Uterus (tissue), 4 donors: Measurements from ENCODE around the gene ABCA1. TPM values are rescaled to one million over a fixed set of nuclear protein-coding genes. Genes with fewer than 3 reads are reported as not detected.
A peak's percentile ranks its signal among the peaks of the same experiment; 100 is the strongest.

Source experiments
- DNase-seq, 2 donors: peaks; one replicate each; pipeline ENCODE4 v3.0.0-alpha.2; 2019 to 2020
- H3K27ac ChIP-seq, 2 donors: fragments of 200-600 bp; sonication (generic); 1 replicate in 1 of 2; 2 replicates in 1 of 2; pipeline ENCODE4 v1.5.1; 2016 to 2018
- H3K27me3 ChIP-seq, 2 donors: fragments of 200-600 bp; sonication (generic); one replicate each; pipeline ENCODE4 v1.5.1; 2018 to 2019; ENCODE audit warnings: control low read depth in 1 of 2
- H3K36me3 ChIP-seq, 2 donors: fragments of 200-600 bp; sonication (generic); one replicate each; pipeline ENCODE4 v1.5.1; 2019; ENCODE audit warnings: control low read depth in 1 of 2
- H3K4me1 ChIP-seq, 2 donors: fragments of 200-600 bp; sonication (generic); one replicate each; pipeline ENCODE4 v1.5.1; 2018 to 2019; ENCODE audit warnings: control low read depth in 1 of 2
- H3K4me3 ChIP-seq, 2 donors: fragments of 200-600 bp; sonication (generic); 1 replicate in 1 of 2; 2 replicates in 1 of 2; pipeline ENCODE4 v1.5.1; 2018 to 2019; ENCODE audit warnings: mild to moderate bottlenecking in 1 of 2
- H3K9me3 ChIP-seq, 2 donors: fragments of 200-600 bp; sonication (generic); one replicate each; pipeline ENCODE4 v1.5.1; 2019; ENCODE audit warnings: control low read depth in 1 of 2
- CTCF ChIP-seq, 4 experiments: fragments of 200-600 bp in 2 of 4; fragments of 450-650 bp in 2 of 4; sonication (generic) in 2 of 4; IDR thresholded peaks; one replicate each; pipeline ENCODE4 v1.5.1; 2016 to 2019; ENCODE audit warnings: antibody characterized with exemption in 4 of 4, mild to moderate bottlenecking in 2 of 4, moderate library complexity in 1 of 4
- POLR2A ChIP-seq, 2 donors: fragments of 450-650 bp; IDR thresholded peaks; one replicate each; pipeline ENCODE4 v1.6.1; 2016; ENCODE audit warnings: antibody characterized with exemption in 2 of 2, mild to moderate bottlenecking in 1 of 2, moderate library complexity in 1 of 2
- intact Hi-C: fragments of 100-400 bp; cut with DNase I; formaldehyde crosslinking; loops from one replicate; pipeline ENCODE4 v1.15.1; 2023; ENCODE audit warnings: low total_unique reads
- total RNA-seq, 4 donors: library from RNA; depleted of rRNA in 3 of 4; stranded (reverse); fragments of >200 nt in 3 of 4; gene quantifications; one replicate each; pipeline versions ENCODE4 v1.1.0 to v1.2.4, GENCODE V29; 2014 to 2023
- donor health status: DM: yes; HTN: yes; CAD: no.

ABCA1 gene
- total RNA-seq, 4 donors from 2014 or later, result 13.8 to 43.3 (median 25.9) TPM

- intact Hi-C loops, result no loop called here
- Histone ChIP-seq H3K36me3 (no peaks in the 10 kb centered on the region), H3K27ac (no peak overlapping the region), H3K27me3 (no peaks in the 10 kb centered on the region), H3K4me1 (no peaks in the 10 kb centered on the region), H3K4me3 (no peak overlapping the region), H3K9me3 (no peaks in the 10 kb centered on the region)
- DNase-seq, result peak in 1 of 2 donors; percentile 23
- TF ChIP-seq POLR2A (IDR thresholded peaks at IDR 0.05) (no peak), CTCF (IDR thresholded peaks at IDR 0.05) (peak in 2 of 4 experiments; percentile 11 to 22)
These were observed 119.8 kb downstream of the ABCA1 start for GRCh38 chr9:104808035-104808614.

- intact Hi-C loops, result no loop called here
- H3K27ac ChIP-seq, result no peak overlapping the region
- TF ChIP-seq POLR2A (IDR thresholded peaks at IDR 0.05), result no peak
- TF ChIP-seq CTCF (IDR thresholded peaks at IDR 0.05), result no peak
- no peaks in the 10 kb centered on the region for H3K9me3 ChIP-seq
- no peaks in the 10 kb centered on the region for H3K36me3 ChIP-seq
- H3K4me1 ChIP-seq, result no peaks in the 10 kb centered on the region
- no peaks in the 10 kb centered on the region for H3K27me3 ChIP-seq
- no peak overlapping the region for H3K4me3 ChIP-seq
- DNase-seq, result no peak
These were observed 122.5 kb downstream of the ABCA1 start for GRCh38 chr9:104805441-104805840.

- Histone ChIP-seq H3K4me1 (no peaks in the 10 kb centered on the region), H3K9me3 (no peaks in the 10 kb centered on the region), H3K4me3 (no peak overlapping the region), H3K27ac (no peak overlapping the region), H3K36me3 (no peaks in the 10 kb centered on the region), H3K27me3 (no peaks in the 10 kb centered on the region)
- intact Hi-C loops, result no loop called here
- TF ChIP-seq POLR2A (IDR thresholded peaks at IDR 0.05), result no peak
- TF ChIP-seq CTCF (IDR thresholded peaks at IDR 0.05), result no peak
- no peak for DNase-seq
These were observed 125.0 kb downstream of the ABCA1 start for GRCh38 chr9:104802906-104803305.

- Histone ChIP-seq H3K36me3 (no peaks in the 10 kb centered on the region), H3K27ac (no peak overlapping the region), H3K27me3 (no peaks in the 10 kb centered on the region), H3K9me3 (no peaks in the 10 kb centered on the region), H3K4me3 (no peak overlapping the region), H3K4me1 (no peaks in the 10 kb centered on the region)
- intact Hi-C loops, result no loop called here
- TF ChIP-seq CTCF (IDR thresholded peaks at IDR 0.05) (no peak), POLR2A (IDR thresholded peaks at IDR 0.05) (no peak)
- no peak for DNase-seq
These were observed 125.8 kb downstream of the ABCA1 start for GRCh38 chr9:104802110-104802509.

- Histone ChIP-seq H3K9me3 (no peaks in the 10 kb centered on the region), H3K36me3 (no peaks in the 10 kb centered on the region), H3K4me1 (no peaks in the 10 kb centered on the region), H3K27ac (no peak overlapping the region), H3K27me3 (no peaks in the 10 kb centered on the region), H3K4me3 (no peak overlapping the region)
- TF ChIP-seq POLR2A (IDR thresholded peaks at IDR 0.05) (no peak), CTCF (IDR thresholded peaks at IDR 0.05) (no peak)
- no peak for DNase-seq
- intact Hi-C loops, result no loop called here
These were observed 127.7 kb downstream of the ABCA1 start for GRCh38 chr9:104800068-104800785.
